Cerebellar cortex (tissue), 1 donor: ENCODE results near the gene SPDYE3.
A peak's percentile ranks its signal among the peaks of the same experiment; 100 is the strongest.
"Not testable (repeated sequence)": the region's sequence is repeated elsewhere in the genome, so short reads cannot be mapped to it uniquely, and the experiment has no call there.

Experiments used
- DNase-seq: peaks from one replicate; pipeline ENCODE4 v3.0.0-alpha.2; 2015; ENCODE audit warnings: low spot score

The SPDYE3 gene

GRCh38 chr7:100352230-100352781 lies 44.8 kb downstream of the SPDYE3 start:
- not testable (repeated sequence) for DNase-seq

- no peak for DNase-seq
Measured at GRCh38 chr7:100352984-100353684, 45.6 kb downstream of the SPDYE3 start.

GRCh38 chr7:100353685-100354330 lies 46.3 kb downstream of the SPDYE3 start:
- DNase-seq, result no peak

GRCh38 chr7:100356416-100357068 lies 49.0 kb downstream of the SPDYE3 start:
- no peak for DNase-seq

GRCh38 chr7:100357131-100357561 lies 49.6 kb downstream of the SPDYE3 start:
- DNase-seq, result no peak

- no peak for DNase-seq
Measured at GRCh38 chr7:100358027-100358856, 50.7 kb downstream of the SPDYE3 start, which contains the start of gene PILRB. PILRB (plus strand) TSS chr7:100358117; CDS start chr7:100358303, 186 bp downstream.

GRCh38 chr7:100358857-100359212 lies 51.3 kb downstream of the SPDYE3 start:
- no peak for DNase-seq

GRCh38 chr7:100360135-100360854 lies 52.8 kb downstream of the SPDYE3 start:
- no peak for DNase-seq

GRCh38 chr7:100363098-100363497 lies 55.6 kb downstream of the SPDYE3 start:
- no peak for DNase-seq

- DNase-seq, result not testable (repeated sequence)
Measured at GRCh38 chr7:100363797-100364196, 56.3 kb downstream of the SPDYE3 start.

- DNase-seq, result no peak
Measured at GRCh38 chr7:100364480-100364879, 57.0 kb downstream of the SPDYE3 start.

- not testable (repeated sequence) for DNase-seq
Measured at GRCh38 chr7:100365998-100366367, 58.5 kb downstream of the SPDYE3 start.

GRCh38 chr7:100366411-100367250 lies 59.1 kb downstream of the SPDYE3 start:
- no peak for DNase-seq

- peak; percentile 49 for DNase-seq
Measured at GRCh38 chr7:100367251-100367620, 59.7 kb downstream of the SPDYE3 start.

GRCh38 chr7:100367676-100368613 lies 60.4 kb downstream of the SPDYE3 start:
- peak; percentile 95 for DNase-seq

GRCh38 chr7:100369105-100369504 lies 61.6 kb downstream of the SPDYE3 start:
- no peak for DNase-seq

- DNase-seq, result no peak
Measured at GRCh38 chr7:100370303-100370702, 62.8 kb downstream of the SPDYE3 start.

- DNase-seq, result no peak
Measured at GRCh38 chr7:100370746-100371145, 63.2 kb downstream of the SPDYE3 start.

- no peak for DNase-seq
Measured at GRCh38 chr7:100371561-100372171, 64.2 kb downstream of the SPDYE3 start.
